ENCODE results near the gene MRPL4. TPM values are rescaled to one million over a fixed set of nuclear protein-coding genes. Genes with fewer than 3 reads are reported as not detected.
A peak's percentile ranks its signal among the peaks of the same experiment; 100 is the strongest.

MRPL4 gene
- total and polyA plus RNA-seq, 2 of the 13 experiments (the other 11 are each of a cell fraction or from before 2014, with no cell fraction given), result 40.6 to 42.5 TPM

- no peak for TF ChIP-seq ZHX2 (IDR thresholded peaks at IDR 0.05; ENCODE audit: low read depth)
- 0 out of 2 replicates have a peak, but pooled peaks have one; percentile 55 for TF ChIP-seq ZHX2 (CRISPR knock-in tag; IDR thresholded peaks at IDR 0.05; ENCODE audit: borderline replicate concordance)
- peak; percentile 68; the same call in 1 of the 2 replicates for TF ChIP-seq ZNF446 (CRISPR knock-in tag; IDR thresholded peaks at IDR 0.05)
- 0 out of 2 replicates have a peak, but pooled peaks have one; percentile 59 for TF ChIP-seq CSRNP2 (CRISPR knock-in tag; conservative IDR thresholded peaks at IDR 0.05; ENCODE audit: low read depth)
- TF ChIP-seq RFXANK (CRISPR knock-in tag; IDR thresholded peaks at IDR 0.05), result no peak
- 0 out of 2 replicates have a peak, but pooled peaks have one; percentile 24 for TF ChIP-seq IRX3 (CRISPR knock-in tag; IDR thresholded peaks at IDR 0.05; ENCODE audit: borderline replicate concordance, low read depth)
- peak; percentile 94 for TF ChIP-seq MAX (IDR thresholded peaks at IDR 0.05)
- TF ChIP-seq SATB2 (CRISPR knock-in tag; IDR thresholded peaks at IDR 0.05), result no peak
- TF ChIP-seq THAP9 (CRISPR knock-in tag; IDR thresholded peaks at IDR 0.05; ENCODE audit: borderline replicate concordance), result no peak
- 0 out of 2 replicates have a peak, but pooled peaks have one; percentile 76 for TF ChIP-seq ZNF749 (CRISPR knock-in tag; IDR thresholded peaks at IDR 0.05; ENCODE audit: borderline replicate concordance)
- TF ChIP-seq SKIL (CRISPR knock-in tag; IDR thresholded peaks at IDR 0.05; ENCODE audit: borderline replicate concordance), result peak; percentile 18; the same call in 1 of the 2 replicates
- no peak for TF ChIP-seq PBX2 (CRISPR knock-in tag; IDR thresholded peaks at IDR 0.05)
- TF ChIP-seq SP4 (CRISPR knock-in tag; IDR thresholded peaks at IDR 0.05), result peak; percentile 46
Measured at GRCh38 chr19:10295847-10296591, 44.0 kb downstream of the MRPL4 start (continued).

Measured in HepG2 (cell line).